GM23338 (cell line): ENCODE data around the gene CXCR3. TPM values are rescaled to one million over a fixed set of nuclear protein-coding genes. Genes with fewer than 3 reads are reported as not detected.

Source experiments
- ATAC-seq: fragments of 200-7000 bp; cut with Tn5 transposase; 3 replicates; pipeline ENCODE4 v1.9.1; 2020
- DNase-seq: peaks from one replicate; pipeline ENCODE4 v3.0.0-alpha.2; 2015; ENCODE audit warnings: low spot score
- H2AFZ ChIP-seq: fragments of 200-600 bp; sonication (generic); 2 replicates; pipeline ENCODE4 v1.8.0; 2016; ENCODE audit warnings: antibody characterized with exemption, mild to moderate bottlenecking, moderate library complexity
- H3F3A ChIP-seq: fragments of 200-600 bp; sonication (generic); replicated peaks from 2 replicates; pipeline ENCODE4 v1.8.0; 2017; ENCODE audit warnings: antibody characterized with exemption, mixed run types, low read depth
- H3K27ac ChIP-seq: fragments of 200-600 bp; sonication (generic); 2 replicates; pipeline ENCODE4 v1.6.1; 2016; ENCODE audit warnings: low read depth
- H3K27me3 ChIP-seq: fragments of 200-600 bp; sonication (generic); 2 replicates; pipeline ENCODE4 v1.8.0; 2016; ENCODE audit warnings: mild to moderate bottlenecking, mixed run types, moderate library complexity; ENCODE audit not compliant: insufficient read depth
- H3K36me3 ChIP-seq: fragments of 200-600 bp; sonication (generic); 2 replicates; pipeline ENCODE4 v1.8.0; 2016; ENCODE audit warnings: mild to moderate bottlenecking; ENCODE audit not compliant: insufficient read depth
- H3K4me1 ChIP-seq: fragments of 200-600 bp; sonication (generic); 2 replicates; pipeline ENCODE4 v1.8.0; 2016; ENCODE audit warnings: mild to moderate bottlenecking, moderate library complexity; ENCODE audit not compliant: insufficient read depth
- H3K4me2 ChIP-seq: fragments of 200-600 bp; sonication (generic); 2 replicates; pipeline ENCODE4 v1.7.1; 2017; ENCODE audit warnings: mixed run types
- H3K4me3 ChIP-seq: fragments of 200-600 bp; sonication (generic); 2 replicates; pipeline ENCODE4 v1.6.1; 2016; ENCODE audit warnings: mixed run types
- H3K79me2 ChIP-seq: fragments of 200-600 bp; sonication (generic); replicated peaks from 2 replicates; pipeline ENCODE4 v1.8.0; 2017; ENCODE audit warnings: mild to moderate bottlenecking; ENCODE audit not compliant: insufficient read depth
- H3K9me2 ChIP-seq: fragments of 200-600 bp; sonication (generic); 2 replicates; pipeline ENCODE4 v1.8.0; 2017; ENCODE audit not compliant: insufficient read depth
- H4K20me1 ChIP-seq: fragments of 200-600 bp; sonication (generic); replicated peaks from 2 replicates; pipeline ENCODE4 v1.8.0; 2017; ENCODE audit warnings: mild to moderate bottlenecking; ENCODE audit not compliant: insufficient read depth
- H3K27ac Mint-ChIP-seq: 2 replicates; pipeline ENCODE4 v1.8.0; 2020; ENCODE audit warnings: inconsistent platforms, mild to moderate bottlenecking, moderate library complexity, mixed read lengths
- H3K27me3 Mint-ChIP-seq: 3 replicates; pipeline ENCODE4 v1.8.0; 2022; ENCODE audit warnings: low read depth, mild to moderate bottlenecking, moderate library complexity, mixed read lengths, inconsistent platforms; ENCODE audit not compliant: insufficient read depth, poor library complexity
- H3K36me3 Mint-ChIP-seq: 3 replicates; pipeline ENCODE4 v1.8.0; 2021; ENCODE audit warnings: low read depth, mild to moderate bottlenecking, inconsistent platforms, moderate library complexity, mixed read lengths
- H3K4me1 Mint-ChIP-seq: 3 replicates; pipeline ENCODE4 v1.8.0; 2020; ENCODE audit warnings: mild to moderate bottlenecking, inconsistent platforms, mixed read lengths
- H3K4me3 Mint-ChIP-seq: 3 replicates; pipeline ENCODE4 v1.8.0; 2021; ENCODE audit warnings: moderate library complexity, mild to moderate bottlenecking, inconsistent platforms, mixed read lengths
- H3K9me3 Mint-ChIP-seq: 3 replicates; pipeline ENCODE4 v1.8.0; 2020; ENCODE audit warnings: moderate library complexity, mild to moderate bottlenecking, inconsistent platforms, mixed read lengths
- CREB1 ChIP-seq: fragments of 250-450 bp; sonication (Bioruptor Pico); IDR thresholded peaks from 2 replicates; pipeline ENCODE4 v1.5.0; 2020; ENCODE audit warnings: low read depth, mild to moderate bottlenecking, moderate library complexity
- EZH2 ChIP-seq: fragments of 200-600 bp; sonication (generic); IDR thresholded peaks from one replicate; pipeline ENCODE4 v1.8.0; 2017; ENCODE audit warnings: antibody characterized with exemption, mild to moderate bottlenecking, low read depth; ENCODE audit not compliant: unreplicated experiment
- EZH2phosphoT487 ChIP-seq: fragments of 200-600 bp; sonication (generic); IDR thresholded peaks from one replicate; pipeline ENCODE4 v1.8.1; 2018; ENCODE audit warnings: antibody characterized with exemption; ENCODE audit not compliant: unreplicated experiment
- JUNB ChIP-seq: IDR thresholded peaks from one replicate; pipeline ENCODE4 v1.6.1; 2016; ENCODE audit warnings: antibody characterized with exemption; ENCODE audit not compliant: unreplicated experiment
- NANOG ChIP-seq: IDR thresholded peaks from 2 replicates; pipeline ENCODE4 v1.6.1; 2016; ENCODE audit warnings: antibody characterized with exemption, borderline replicate concordance
- POLR2AphosphoS5 ChIP-seq: IDR thresholded peaks from 2 replicates; pipeline ENCODE4 v1.6.1; 2016; ENCODE audit warnings: antibody characterized with exemption, low read depth
- STAT1 ChIP-seq: IDR thresholded peaks from one replicate; pipeline ENCODE4 v1.6.1; 2016; ENCODE audit warnings: antibody characterized with exemption; ENCODE audit not compliant: unreplicated experiment
- ZNF114 ChIP-seq: fragments of 250-450 bp; sonication (Bioruptor Pico); IDR thresholded peaks from 2 replicates; pipeline ENCODE4 v1.5.0; 2020; ENCODE audit warnings: mild to moderate bottlenecking, moderate library complexity
- ZNF331 ChIP-seq: fragments of 250-450 bp; sonication (Bioruptor Pico); IDR thresholded peaks from 2 replicates; pipeline ENCODE4 v1.5.0; 2020; ENCODE audit warnings: low read depth, mild to moderate bottlenecking, moderate library complexity
- polyA plus RNA-seq: library from polyadenylated mRNA; unstranded; fragments of >200 nt; fragmentation: Nextera tagmentation; extraction: Ambion mirVana; gene quantifications from 2 replicates; pipeline ENCODE4 v1.2.1, GENCODE V29; 2016
- total RNA-seq: library from RNA; depleted of rRNA; stranded (reverse); fragments of >200 nt; shearing (Covaris generic); gene quantifications from 2 replicates; pipeline ENCODE4 v1.2.3, GENCODE V29; 2014
- TF ChIP-seq, protein P1 (sequence below), 2 experiments: fragments of 200-600 bp in 1 of 2; sonication (generic) in 1 of 2; conservative IDR thresholded peaks; 2 replicates each; pipeline versions ENCODE4 v1.5.1 to v1.6.1; 2016 to 2017; ENCODE audit warnings: antibody characterized with exemption in 2 of 2, low read depth in 2 of 2, mild to moderate bottlenecking in 2 of 2, moderate library complexity in 1 of 2
- TF ChIP-seq, protein P2 (sequence below): IDR thresholded peaks from 2 replicates; pipeline ENCODE4 v1.6.1; 2016; ENCODE audit warnings: antibody characterized with exemption
- TF ChIP-seq, protein P3 (sequence below): fragments of 250-450 bp; sonication (Bioruptor Pico); IDR thresholded peaks from 2 replicates; pipeline ENCODE4 v1.5.0; 2020; ENCODE audit warnings: mild to moderate bottlenecking, moderate library complexity
- TF ChIP-seq, protein P4 (sequence below): IDR thresholded peaks from one replicate; pipeline ENCODE4 v1.6.1; 2018; ENCODE audit warnings: antibody characterized with exemption; ENCODE audit not compliant: unreplicated experiment

Gene CXCR3
- total and polyA plus RNA-seq, 2 experiments from 2014 or later: not detected

DNA sequence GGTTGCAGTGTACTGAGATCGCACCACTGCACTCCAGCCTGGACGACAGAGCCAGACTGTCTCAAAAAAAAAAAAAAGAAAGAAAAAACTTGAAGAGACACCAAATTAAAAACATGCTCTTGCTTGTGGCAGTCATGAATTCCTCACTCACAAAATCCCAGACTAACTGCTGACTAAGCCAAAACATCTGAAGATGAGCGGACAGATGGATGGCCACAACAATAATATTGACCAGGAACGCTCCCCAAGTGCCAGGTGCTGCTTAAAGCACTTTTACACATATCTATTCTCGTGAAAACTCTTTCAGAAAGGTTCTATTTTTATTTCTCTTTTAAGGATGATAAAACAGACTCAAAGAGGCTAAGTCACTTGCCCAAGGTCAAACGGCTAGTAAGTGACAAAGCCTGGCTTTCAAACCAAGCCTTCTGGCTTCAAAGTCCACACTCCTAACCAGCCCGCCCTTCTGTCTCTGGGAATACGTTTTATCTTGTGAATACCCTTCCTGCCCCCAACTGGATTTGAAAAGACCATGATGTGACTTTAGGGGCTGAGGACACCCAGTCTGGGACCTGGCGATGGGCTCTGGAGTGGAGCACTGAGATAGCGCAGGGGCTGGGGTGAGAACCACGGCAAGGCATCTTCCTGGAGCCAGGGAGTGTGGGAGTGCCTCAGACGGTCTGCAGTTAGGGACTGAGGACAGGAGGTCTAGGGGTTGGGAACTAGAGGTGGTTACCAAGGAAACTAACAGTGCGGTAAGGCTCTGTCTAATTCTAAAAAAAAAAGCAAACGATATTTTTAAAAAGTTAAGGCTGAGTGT, 9.5 kb upstream of the CXCR3 start:
- no peak overlapping the region for H2AFZ ChIP-seq
- Mint-ChIP-seq H3K36me3 (no peaks in the 10 kb centered on the region), H3K4me3 (no peak overlapping the region), H3K27me3 (no peaks in the 10 kb centered on the region), H3K9me3 (no peaks in the 10 kb centered on the region), H3K4me1 (peaks cover under 1% of the 10 kb centered on the region; the same call in 1 of the 3 replicates), H3K27ac (no peak overlapping the region)
- no peak overlapping the region for H3K27ac ChIP-seq
- DNase-seq (no peak), ATAC-seq (no peak)
- TF ChIP-seq EZH2 (no peak), CREB1 (CRISPR knock-in tag) (no peak), EZH2phosphoT487 (no peak), NANOG (no peak), POLR2AphosphoS5 (no peak), ZNF331 (CRISPR knock-in tag) (no peak), JUNB (no peak), ZNF114 (CRISPR knock-in tag) (no peak), STAT1 (no peak)
- TF ChIP-seq, protein P1, sequence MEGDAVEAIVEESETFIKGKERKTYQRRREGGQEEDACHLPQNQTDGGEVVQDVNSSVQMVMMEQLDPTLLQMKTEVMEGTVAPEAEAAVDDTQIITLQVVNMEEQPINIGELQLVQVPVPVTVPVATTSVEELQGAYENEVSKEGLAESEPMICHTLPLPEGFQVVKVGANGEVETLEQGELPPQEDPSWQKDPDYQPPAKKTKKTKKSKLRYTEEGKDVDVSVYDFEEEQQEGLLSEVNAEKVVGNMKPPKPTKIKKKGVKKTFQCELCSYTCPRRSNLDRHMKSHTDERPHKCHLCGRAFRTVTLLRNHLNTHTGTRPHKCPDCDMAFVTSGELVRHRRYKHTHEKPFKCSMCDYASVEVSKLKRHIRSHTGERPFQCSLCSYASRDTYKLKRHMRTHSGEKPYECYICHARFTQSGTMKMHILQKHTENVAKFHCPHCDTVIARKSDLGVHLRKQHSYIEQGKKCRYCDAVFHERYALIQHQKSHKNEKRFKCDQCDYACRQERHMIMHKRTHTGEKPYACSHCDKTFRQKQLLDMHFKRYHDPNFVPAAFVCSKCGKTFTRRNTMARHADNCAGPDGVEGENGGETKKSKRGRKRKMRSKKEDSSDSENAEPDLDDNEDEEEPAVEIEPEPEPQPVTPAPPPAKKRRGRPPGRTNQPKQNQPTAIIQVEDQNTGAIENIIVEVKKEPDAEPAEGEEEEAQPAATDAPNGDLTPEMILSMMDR (conservative IDR thresholded peaks at IDR 0.05; ENCODE audit: low read depth in 2 of 2): no peak
- TF ChIP-seq, protein P2, sequence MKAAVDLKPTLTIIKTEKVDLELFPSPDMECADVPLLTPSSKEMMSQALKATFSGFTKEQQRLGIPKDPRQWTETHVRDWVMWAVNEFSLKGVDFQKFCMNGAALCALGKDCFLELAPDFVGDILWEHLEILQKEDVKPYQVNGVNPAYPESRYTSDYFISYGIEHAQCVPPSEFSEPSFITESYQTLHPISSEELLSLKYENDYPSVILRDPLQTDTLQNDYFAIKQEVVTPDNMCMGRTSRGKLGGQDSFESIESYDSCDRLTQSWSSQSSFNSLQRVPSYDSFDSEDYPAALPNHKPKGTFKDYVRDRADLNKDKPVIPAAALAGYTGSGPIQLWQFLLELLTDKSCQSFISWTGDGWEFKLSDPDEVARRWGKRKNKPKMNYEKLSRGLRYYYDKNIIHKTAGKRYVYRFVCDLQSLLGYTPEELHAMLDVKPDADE: no peak
- TF ChIP-seq, protein P3, sequence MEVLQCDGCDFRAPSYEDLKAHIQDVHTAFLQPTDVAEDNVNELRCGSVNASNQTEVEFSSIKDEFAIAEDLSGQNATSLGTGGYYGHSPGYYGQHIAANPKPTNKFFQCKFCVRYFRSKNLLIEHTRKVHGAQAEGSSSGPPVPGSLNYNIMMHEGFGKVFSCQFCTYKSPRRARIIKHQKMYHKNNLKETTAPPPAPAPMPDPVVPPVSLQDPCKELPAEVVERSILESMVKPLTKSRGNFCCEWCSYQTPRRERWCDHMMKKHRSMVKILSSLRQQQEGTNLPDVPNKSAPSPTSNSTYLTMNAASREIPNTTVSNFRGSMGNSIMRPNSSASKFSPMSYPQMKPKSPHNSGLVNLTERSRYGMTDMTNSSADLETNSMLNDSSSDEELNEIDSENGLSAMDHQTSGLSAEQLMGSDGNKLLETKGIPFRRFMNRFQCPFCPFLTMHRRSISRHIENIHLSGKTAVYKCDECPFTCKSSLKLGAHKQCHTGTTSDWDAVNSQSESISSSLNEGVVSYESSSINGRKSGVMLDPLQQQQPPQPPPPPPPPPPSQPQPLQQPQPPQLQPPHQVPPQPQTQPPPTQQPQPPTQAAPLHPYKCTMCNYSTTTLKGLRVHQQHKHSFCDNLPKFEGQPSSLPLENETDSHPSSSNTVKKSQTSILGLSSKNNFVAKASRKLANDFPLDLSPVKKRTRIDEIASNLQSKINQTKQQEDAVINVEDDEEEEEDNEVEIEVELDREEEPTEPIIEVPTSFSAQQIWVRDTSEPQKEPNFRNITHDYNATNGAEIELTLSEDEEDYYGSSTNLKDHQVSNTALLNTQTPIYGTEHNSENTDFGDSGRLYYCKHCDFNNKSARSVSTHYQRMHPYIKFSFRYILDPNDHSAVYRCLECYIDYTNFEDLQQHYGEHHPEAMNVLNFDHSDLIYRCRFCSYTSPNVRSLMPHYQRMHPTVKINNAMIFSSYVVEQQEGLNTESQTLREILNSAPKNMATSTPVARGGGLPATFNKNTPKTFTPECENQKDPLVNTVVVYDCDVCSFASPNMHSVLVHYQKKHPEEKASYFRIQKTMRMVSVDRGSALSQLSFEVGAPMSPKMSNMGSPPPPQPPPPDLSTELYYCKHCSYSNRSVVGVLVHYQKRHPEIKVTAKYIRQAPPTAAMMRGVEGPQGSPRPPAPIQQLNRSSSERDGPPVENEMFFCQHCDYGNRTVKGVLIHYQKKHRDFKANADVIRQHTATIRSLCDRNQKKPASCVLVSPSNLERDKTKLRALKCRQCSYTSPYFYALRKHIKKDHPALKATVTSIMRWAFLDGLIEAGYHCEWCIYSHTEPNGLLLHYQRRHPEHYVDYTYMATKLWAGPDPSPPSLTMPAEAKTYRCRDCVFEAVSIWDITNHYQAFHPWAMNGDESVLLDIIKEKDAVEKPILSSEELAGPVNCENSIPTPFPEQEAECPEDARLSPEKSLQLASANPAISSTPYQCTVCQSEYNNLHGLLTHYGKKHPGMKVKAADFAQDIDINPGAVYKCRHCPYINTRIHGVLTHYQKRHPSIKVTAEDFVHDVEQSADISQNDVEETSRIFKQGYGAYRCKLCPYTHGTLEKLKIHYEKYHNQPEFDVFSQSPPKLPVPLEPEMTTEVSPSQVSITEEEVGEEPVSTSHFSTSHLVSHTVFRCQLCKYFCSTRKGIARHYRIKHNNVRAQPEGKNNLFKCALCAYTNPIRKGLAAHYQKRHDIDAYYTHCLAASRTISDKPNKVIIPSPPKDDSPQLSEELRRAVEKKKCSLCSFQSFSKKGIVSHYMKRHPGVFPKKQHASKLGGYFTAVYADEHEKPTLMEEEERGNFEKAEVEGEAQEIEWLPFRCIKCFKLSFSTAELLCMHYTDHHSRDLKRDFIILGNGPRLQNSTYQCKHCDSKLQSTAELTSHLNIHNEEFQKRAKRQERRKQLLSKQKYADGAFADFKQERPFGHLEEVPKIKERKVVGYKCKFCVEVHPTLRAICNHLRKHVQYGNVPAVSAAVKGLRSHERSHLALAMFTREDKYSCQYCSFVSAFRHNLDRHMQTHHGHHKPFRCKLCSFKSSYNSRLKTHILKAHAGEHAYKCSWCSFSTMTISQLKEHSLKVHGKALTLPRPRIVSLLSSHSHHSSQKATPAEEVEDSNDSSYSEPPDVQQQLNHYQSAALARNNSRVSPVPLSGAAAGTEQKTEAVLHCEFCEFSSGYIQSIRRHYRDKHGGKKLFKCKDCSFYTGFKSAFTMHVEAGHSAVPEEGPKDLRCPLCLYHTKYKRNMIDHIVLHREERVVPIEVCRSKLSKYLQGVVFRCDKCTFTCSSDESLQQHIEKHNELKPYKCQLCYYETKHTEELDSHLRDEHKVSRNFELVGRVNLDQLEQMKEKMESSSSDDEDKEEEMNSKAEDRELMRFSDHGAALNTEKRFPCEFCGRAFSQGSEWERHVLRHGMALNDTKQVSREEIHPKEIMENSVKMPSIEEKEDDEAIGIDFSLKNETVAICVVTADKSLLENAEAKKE (CRISPR knock-in tag): no peak
- TF ChIP-seq, protein P4, sequence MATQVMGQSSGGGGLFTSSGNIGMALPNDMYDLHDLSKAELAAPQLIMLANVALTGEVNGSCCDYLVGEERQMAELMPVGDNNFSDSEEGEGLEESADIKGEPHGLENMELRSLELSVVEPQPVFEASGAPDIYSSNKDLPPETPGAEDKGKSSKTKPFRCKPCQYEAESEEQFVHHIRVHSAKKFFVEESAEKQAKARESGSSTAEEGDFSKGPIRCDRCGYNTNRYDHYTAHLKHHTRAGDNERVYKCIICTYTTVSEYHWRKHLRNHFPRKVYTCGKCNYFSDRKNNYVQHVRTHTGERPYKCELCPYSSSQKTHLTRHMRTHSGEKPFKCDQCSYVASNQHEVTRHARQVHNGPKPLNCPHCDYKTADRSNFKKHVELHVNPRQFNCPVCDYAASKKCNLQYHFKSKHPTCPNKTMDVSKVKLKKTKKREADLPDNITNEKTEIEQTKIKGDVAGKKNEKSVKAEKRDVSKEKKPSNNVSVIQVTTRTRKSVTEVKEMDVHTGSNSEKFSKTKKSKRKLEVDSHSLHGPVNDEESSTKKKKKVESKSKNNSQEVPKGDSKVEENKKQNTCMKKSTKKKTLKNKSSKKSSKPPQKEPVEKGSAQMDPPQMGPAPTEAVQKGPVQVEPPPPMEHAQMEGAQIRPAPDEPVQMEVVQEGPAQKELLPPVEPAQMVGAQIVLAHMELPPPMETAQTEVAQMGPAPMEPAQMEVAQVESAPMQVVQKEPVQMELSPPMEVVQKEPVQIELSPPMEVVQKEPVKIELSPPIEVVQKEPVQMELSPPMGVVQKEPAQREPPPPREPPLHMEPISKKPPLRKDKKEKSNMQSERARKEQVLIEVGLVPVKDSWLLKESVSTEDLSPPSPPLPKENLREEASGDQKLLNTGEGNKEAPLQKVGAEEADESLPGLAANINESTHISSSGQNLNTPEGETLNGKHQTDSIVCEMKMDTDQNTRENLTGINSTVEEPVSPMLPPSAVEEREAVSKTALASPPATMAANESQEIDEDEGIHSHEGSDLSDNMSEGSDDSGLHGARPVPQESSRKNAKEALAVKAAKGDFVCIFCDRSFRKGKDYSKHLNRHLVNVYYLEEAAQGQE: no peak
- no peak overlapping the region for H3K4me3 ChIP-seq
- no peak overlapping the region for H3K4me2 ChIP-seq
- no peaks in the 10 kb centered on the region for H3K9me2 ChIP-seq
- H3K36me3 ChIP-seq: no peaks in the 10 kb centered on the region
- H3K79me2 ChIP-seq: no peaks in the 10 kb centered on the region
- no peaks in the 10 kb centered on the region for H3F3A ChIP-seq
- H3K27me3 ChIP-seq: no peaks in the 10 kb centered on the region
- H4K20me1 ChIP-seq: no peaks in the 10 kb centered on the region
- no peaks in the 10 kb centered on the region for H3K4me1 ChIP-seq
